ENCODE results near the gene TAC3.
"Not testable (repeated sequence)": the region's sequence is repeated elsewhere in the genome, so short reads cannot be mapped to it uniquely, and the experiment has no call there.

TAC3 gene

GRCh38 chr12:57003395-57003794, 12.9 kb downstream of the TAC3 start:
- no peak for FAIRE-seq

DNA sequence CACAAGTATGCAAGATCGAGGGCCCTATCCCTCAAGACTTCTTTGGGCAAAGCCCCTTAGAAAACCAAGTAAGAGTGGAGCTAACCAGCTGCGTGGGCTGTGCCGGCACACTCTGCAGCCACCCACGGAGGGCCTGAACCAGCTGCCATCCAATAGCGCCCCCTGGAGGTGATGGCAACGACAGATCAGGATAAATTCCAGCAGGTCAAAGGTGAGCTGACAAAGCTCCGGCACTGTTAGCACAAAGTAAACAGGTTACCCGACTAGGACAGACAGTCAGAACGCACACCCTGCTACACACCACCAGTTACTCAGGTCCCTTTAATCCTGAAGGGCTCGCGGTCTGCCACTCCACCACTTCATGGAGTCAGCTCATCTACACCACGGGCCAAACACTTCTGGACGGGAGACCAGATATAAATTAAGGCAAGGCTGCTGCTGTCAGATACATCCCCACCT, 14.9 kb downstream of the TAC3 start:
- no peak for FAIRE-seq

DNA sequence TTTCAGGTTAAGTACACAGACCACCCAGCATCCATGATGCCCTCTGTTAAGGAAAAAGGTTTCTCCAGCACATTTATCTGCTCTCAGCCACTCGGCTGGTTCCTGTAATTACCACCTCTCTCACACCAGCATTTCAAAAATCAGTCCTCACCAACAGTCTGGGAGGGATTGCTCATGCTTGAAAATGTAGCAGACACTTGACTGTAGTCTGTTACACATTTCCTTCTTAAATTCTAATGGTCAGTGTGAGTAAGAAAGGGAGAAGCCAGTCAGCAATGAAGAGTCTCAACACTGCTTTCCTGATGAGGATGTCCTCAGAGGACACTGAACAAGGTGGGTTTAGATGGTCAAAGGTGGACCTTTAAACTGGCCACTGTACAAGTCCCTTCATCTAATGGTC, 15.9 kb downstream of the TAC3 start:
- FAIRE-seq: no peak

- FAIRE-seq: no peak
Observed at GRCh38 chr12:56999456-56999855, 16.9 kb downstream of the TAC3 start.

DNA sequence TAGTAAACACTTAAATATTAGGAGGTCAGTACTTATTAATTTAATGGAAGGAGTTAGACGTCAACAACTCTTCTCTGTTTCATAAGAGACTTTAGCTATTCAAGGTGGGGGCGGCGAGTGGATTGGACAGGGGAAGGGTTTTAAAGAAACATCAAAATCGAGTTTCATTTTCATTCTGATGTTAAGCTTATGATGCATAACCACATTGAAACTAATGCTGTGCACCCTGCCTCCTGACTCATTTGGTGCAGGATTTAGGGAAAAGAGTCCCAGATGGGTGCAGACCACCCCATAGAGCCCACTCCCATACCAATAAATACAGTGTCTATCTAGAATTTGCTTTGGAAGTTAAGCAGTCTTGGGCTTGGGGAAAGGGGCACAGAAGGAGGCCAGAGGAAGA, 17.3 kb downstream of the TAC3 start:
- FAIRE-seq: no peak

DNA sequence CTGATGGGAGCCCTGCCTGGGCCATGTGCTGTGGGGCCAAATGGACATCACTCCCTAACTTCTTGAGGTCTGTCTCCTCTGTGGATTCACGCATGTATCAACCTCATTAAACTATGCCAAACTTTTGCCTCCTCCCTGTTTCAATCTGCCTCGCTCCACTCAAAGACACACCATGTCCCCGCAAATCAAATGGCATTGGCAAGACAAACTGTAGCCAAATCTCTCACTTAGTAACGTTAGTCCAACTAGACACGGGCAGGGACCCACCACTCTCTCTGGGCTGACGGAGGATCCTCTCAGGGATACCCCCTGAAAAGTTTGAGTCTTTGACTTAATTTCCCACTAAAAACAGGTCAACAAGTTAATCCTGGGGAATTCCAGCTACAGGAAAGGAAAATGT, 18.0 kb downstream of the TAC3 start:
- no peak for FAIRE-seq

- FAIRE-seq: no peak
Observed at GRCh38 chr12:56996793-56997545, 19.4 kb downstream of the TAC3 start.

DNA sequence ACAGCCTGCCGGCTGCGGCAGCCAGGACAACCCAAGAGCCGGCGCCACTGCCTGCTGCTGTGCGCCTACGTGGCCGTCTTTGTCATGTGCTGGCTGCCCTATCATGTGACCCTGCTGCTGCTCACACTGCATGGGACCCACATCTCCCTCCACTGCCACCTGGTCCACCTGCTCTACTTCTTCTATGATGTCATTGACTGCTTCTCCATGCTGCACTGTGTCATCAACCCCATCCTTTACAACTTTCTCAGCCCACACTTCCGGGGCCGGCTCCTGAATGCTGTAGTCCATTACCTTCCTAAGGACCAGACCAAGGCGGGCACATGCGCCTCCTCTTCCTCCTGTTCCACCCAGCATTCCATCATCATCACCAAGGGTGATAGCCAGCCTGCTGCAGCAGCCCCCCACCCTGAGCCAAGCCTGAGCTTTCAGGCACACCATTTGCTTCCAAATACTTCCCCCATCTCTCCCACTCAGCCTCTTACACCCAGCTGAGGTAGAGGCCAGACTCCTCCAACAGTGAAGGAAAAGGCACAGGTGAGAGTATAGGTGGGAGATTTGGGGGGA, 20.3 kb downstream of the TAC3 start:
- no peak for FAIRE-seq

DNA sequence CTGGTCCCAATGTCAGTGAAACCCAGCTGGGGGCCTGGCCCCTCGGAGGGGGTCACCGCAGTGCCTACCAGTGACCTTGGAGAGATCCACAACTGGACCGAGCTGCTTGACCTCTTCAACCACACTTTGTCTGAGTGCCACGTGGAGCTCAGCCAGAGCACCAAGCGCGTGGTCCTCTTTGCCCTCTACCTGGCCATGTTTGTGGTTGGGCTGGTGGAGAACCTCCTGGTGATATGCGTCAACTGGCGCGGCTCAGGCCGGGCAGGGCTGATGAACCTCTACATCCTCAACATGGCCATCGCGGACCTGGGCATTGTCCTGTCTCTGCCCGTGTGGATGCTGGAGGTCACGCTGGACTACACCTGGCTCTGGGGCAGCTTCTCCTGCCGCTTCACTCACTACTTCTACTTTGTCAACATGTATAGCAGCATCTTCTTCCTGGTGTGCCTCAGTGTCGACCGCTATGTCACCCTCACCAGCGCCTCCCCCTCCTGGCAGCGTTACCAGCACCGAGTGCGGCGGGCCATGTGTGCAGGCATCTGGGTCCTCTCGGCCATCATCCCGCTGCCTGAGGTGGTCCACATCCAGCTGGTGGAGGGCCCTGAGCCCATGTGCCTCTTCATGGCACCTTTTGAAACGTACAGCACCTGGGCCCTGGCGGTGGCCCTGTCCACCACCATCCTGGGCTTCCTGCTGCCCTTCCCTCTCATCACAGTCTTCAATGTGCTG, 21.0 kb downstream of the TAC3 start:
- FAIRE-seq: no peak

DNA sequence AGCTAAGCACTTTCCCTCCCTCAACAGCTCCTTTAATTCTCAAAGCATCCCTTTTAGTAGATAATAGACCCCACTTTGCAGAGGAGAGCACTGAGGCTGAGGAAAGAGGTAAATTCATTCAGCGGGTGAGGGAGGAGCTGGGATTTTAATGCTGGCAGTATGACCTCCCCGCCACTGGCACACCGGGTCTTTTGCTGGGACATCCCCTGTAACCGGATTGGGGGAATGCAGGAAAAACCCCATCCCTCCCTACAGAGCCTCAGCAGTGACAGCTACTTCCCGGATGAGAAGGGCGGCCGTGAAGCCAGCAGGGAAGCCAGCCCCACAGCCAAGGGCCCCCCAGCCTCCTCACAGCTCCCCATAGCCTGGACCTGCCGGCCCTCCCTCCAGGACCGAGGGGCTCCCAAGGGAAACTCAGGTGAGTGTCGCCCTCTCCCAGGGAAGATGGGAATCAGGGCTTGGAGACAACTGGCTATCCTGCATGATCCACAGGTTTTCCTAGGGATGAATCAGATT, 22.0 kb downstream of the TAC3 start:
- no peak for FAIRE-seq

DNA sequence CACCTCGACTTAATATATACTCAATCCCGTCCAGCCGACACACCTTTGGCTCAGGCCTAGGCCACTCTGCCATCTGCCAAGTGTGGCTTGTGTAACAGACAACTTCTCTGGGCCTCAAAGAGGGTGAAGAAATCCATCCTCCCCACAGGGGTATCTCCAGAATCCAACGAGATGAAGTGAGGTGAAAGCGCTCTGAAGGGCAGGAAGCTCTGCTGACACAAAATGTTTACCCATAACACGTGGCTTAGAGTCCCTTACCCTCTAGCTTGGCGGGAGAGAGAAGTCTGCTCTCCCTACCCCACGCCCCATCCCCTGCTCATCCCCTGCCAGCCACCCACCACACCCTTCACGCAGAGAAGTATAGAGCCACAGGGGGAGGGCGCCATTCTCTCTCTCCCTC, 23.0 kb downstream of the TAC3 start:
- FAIRE-seq: no peak

GRCh38 chr12:56991319-56992246, 24.7 kb downstream of the TAC3 start:
- no peak for FAIRE-seq

DNA sequence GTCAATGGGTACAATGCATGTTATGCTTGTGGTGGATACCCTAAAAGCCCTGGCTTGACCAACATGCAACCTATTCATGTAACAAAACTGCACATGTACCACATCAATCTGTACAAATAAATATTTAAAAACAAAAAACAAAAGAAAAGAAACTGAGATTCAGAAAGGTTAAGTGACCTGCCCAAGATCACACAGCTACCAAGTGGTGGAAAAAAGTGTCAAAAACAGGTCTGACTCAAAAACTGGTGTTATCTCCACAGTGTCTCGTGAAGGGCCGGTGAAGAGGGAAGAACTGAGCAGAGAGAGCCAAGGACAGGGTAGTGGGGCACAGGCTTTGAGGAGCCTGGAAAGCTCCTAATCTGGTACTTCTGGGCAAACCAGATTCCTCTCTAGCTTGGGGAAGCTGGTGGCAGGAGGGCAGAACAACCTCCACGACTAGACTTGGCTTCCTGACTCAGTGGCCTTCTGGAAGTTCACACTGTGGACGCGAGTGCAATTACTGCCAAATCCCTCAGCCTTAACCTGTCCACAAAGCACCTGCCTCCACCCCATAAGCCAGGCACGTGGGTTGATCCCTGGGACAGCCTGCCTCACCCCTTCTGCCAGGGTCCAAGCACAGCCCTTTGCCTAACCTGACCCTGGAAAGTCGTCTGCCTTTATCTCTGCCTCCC, 25.5 kb downstream of the TAC3 start:
- FAIRE-seq: no peak

DNA sequence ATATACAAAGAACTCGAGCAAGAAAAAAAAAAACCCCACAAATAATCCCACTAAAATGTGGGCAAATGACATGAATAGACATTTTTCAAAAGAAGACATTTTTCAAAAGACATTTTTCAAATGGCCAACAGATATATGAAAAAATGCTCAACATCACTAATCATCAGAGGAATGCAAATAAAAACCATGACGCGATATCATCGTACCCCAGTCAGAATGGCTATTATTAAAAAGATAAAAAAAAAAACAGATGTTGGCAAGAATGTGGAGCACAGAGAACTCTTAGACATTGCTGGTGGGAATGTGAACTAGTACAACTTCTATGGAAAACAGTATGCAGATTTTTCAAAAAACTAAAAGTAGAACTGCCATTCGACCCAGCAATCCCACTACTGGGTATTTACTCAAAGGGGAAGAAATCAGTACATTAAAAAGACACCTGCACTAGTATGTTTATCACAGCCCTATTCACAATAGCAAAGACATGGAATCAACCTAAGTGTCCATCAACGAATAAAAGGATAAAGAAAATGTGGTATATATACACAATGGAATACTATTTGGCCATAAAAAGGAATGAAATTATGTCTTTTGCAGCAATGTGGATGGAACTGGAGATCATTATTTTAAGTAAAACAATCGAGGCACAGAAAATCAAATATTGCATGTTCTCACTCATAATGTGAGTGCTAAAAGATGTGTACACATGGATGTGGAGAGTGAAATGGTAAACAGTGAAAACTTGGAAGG, 26.3 kb downstream of the TAC3 start:
- FAIRE-seq: no peak

GRCh38 chr12:56988207-56988739, 28.1 kb downstream of the TAC3 start:
- no peak for FAIRE-seq

GRCh38 chr12:56987551-56988053, 28.7 kb downstream of the TAC3 start:
- no peak for FAIRE-seq

DNA sequence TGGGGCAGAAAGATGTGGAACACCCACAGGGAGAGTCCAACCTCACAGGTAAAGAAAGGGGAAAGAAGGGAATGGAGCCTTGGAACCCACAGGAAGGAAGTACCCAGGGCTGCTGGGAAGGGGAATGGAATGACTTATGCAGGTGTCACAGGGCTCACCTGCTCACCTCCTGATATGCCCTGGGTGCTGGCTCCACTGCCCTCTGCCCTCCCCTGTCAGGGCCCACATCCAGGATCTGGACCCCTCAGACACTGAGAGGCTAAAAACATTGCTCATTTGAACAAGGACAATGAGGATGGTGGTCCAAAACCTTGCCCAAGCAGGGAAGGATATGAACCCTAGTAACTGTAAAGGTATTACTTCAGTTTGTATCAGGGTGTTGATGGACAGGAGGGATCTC, 29.3 kb downstream of the TAC3 start:
- FAIRE-seq: no peak

DNA sequence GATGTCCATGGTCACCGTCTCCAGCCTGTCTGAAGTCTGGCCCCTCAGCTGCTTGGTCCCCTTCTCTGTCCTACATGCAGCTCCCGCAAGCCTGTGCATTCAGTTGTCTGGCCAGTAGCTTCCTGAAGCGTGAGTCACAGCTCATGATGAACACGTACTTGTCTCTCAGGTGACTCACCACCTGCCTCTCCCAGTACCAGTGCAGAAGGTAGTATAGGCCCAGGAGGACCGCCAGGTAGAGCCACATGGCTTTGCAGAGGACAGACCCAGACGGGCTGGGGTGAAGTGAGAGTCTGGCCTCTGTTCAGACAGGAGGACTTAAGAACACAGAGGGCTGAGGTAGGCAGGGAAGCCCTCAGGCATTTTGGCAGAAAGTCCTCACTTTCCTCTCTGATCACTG, 30.6 kb downstream of the TAC3 start:
- FAIRE-seq: not testable (repeated sequence)

- FAIRE-seq: no peak
Observed at GRCh38 chr12:56983386-56983785, 32.9 kb downstream of the TAC3 start.

GRCh38 chr12:56982578-56983236, 33.6 kb downstream of the TAC3 start:
- FAIRE-seq: not testable (repeated sequence)

Measured in G401.6 (cell line).